SK-N-SH (cell line): Measurements from ENCODE around the gene STRN3. TPM values are rescaled to one million over a fixed set of nuclear protein-coding genes. Genes with fewer than 3 reads are reported as not detected.

Experiments used
- CTCF ChIA-PET: fragments of 300-600, 350-600 bp; formaldehyde crosslinking; extraction: SDS; loops from one replicate; lab custom pipeline; 2021; lab: Yijun Ruan, JAX
- POLR2A ChIA-PET: fragments of 350-600 bp; sonication (Branson Sonifier 250); formaldehyde crosslinking; extraction: SDS; loops from one replicate; lab custom pipeline; 2020; ENCODE audit warnings: antibody characterized with exemption, inconsistent platforms; lab: Yijun Ruan, JAX
- DNase-seq: peaks from one replicate; pipeline ENCODE4 v3.0.0; 2012
- H2AFZ ChIP-seq: fragments of 200-600 bp; sonication (generic); 2 replicates; pipeline ENCODE4 v1.8.1; 2016; ENCODE audit warnings: antibody characterized with exemption, mild to moderate bottlenecking, low read depth
- H3F3A ChIP-seq: fragments of 200-600 bp; sonication (generic); replicated peaks from 2 replicates; pipeline ENCODE3; 2016; ENCODE audit warnings: antibody characterized with exemption, mild to moderate bottlenecking; ENCODE audit not compliant: insufficient read depth
- H3K27ac ChIP-seq, 2 experiments: fragments of 200-500 bp in 1 of 2; fragments of 200-600 bp in 1 of 2; sonication (Bioruptor generic) in 1 of 2; sonication (generic), shearing (Covaris generic) in 1 of 2; 2 replicates each; pipeline versions ENCODE4 v1.5.1 to v1.6.1; 2014 to 2016; ENCODE audit warnings: low read depth in 2 of 2, inconsistent platforms in 1 of 2, low read length in 1 of 2, mild to moderate bottlenecking in 1 of 2, mixed read lengths in 1 of 2
- H3K27me3 ChIP-seq: fragments of 200-600 bp; sonication (generic), shearing (Covaris generic); 2 replicates; pipeline ENCODE4 v1.6.1; 2016; ENCODE audit warnings: mixed run types; ENCODE audit not compliant: insufficient read depth
- H3K36me3 ChIP-seq, 2 experiments: fragments of 200-500 bp in 1 of 2; fragments of 200-600 bp in 1 of 2; sonication (Bioruptor generic) in 1 of 2; sonication (generic) in 1 of 2; replicated peaks in 1 of 2; 2 replicates each; pipeline versions ENCODE3 to v1.5.1; 2014 to 2016; ENCODE audit warnings: low read length in 1 of 2, mild to moderate bottlenecking in 1 of 2; ENCODE audit not compliant: insufficient read depth in 2 of 2, control insufficient read depth in 1 of 2
- H3K4me1 ChIP-seq, 2 experiments: fragments of 200-500 bp in 1 of 2; fragments of 200-600 bp in 1 of 2; sonication (Bioruptor generic) in 1 of 2; sonication (generic), shearing (Covaris generic) in 1 of 2; 2 replicates each; pipeline versions ENCODE4 v1.5.1 to v1.6.1; 2014 to 2016; ENCODE audit warnings: low read depth in 1 of 2, low read length in 1 of 2, mixed run types in 1 of 2; ENCODE audit not compliant: insufficient read depth in 2 of 2, control insufficient read depth in 1 of 2
- H3K4me2 ChIP-seq: fragments of 200-600 bp; sonication (generic), shearing (Covaris generic); 2 replicates; pipeline ENCODE4 v1.6.1; 2017; ENCODE audit warnings: mixed run types
- H3K4me3 ChIP-seq, 2 experiments: fragments of 200-500 bp in 1 of 2; fragments of 200-600 bp in 1 of 2; sonication (Bioruptor generic) in 1 of 2; sonication (generic), shearing (Covaris generic) in 1 of 2; 2 replicates each; pipeline versions ENCODE4 v1.5.1 to v1.8.1; 2014 to 2016; ENCODE audit warnings: low read depth in 2 of 2, inconsistent platforms in 1 of 2, low read length in 1 of 2, mild to moderate bottlenecking in 1 of 2, mixed read lengths in 1 of 2, moderate library complexity in 1 of 2
- H3K79me2 ChIP-seq: fragments of 200-600 bp; sonication (generic); 2 replicates; pipeline ENCODE4 v1.8.1; 2017; ENCODE audit warnings: mild to moderate bottlenecking; ENCODE audit not compliant: insufficient read depth
- H3K9ac ChIP-seq: fragments of 200-600 bp; sonication (generic); 2 replicates; pipeline ENCODE4 v1.6.1; 2017; ENCODE audit warnings: mixed run types
- H3K9me2 ChIP-seq: fragments of 200-600 bp; sonication (generic); 2 replicates; pipeline ENCODE4 v1.6.1; 2017; ENCODE audit warnings: mixed run types
- H3K9me3 ChIP-seq: fragments of 200-600 bp; sonication (generic); 2 replicates; pipeline ENCODE4 v1.6.1; 2017; ENCODE audit warnings: mixed run types, mild to moderate bottlenecking, moderate library complexity
- H4K20me1 ChIP-seq: fragments of 200-600 bp; sonication (generic); 2 replicates; pipeline ENCODE4 v1.6.1; 2017; ENCODE audit warnings: mild to moderate bottlenecking, mixed run types; ENCODE audit not compliant: insufficient read depth
- ELF1 ChIP-seq: IDR thresholded peaks from 2 replicates; pipeline ENCODE4 v1.4.0; 2012
- EZH2phosphoT487 ChIP-seq: fragments of 200-600 bp; sonication (generic); IDR thresholded peaks from 2 replicates; pipeline ENCODE4 v1.6.1; 2017; ENCODE audit warnings: low read depth, mixed run types, mild to moderate bottlenecking, antibody characterized with exemption, moderate library complexity, borderline replicate concordance
- FOSL2 ChIP-seq: IDR thresholded peaks from 2 replicates; pipeline ENCODE4 v1.4.0; 2012; ENCODE audit warnings: low read depth, mild to moderate bottlenecking, moderate library complexity, borderline replicate concordance
- GABPA ChIP-seq: IDR thresholded peaks from 2 replicates; pipeline ENCODE4 v1.4.0; 2012; ENCODE audit warnings: low read depth, mild to moderate bottlenecking
- GATA2 ChIP-seq: sonication (generic); formaldehyde crosslinking; IDR thresholded peaks from 2 replicates; pipeline ENCODE4 v1.5.0; 2020; ENCODE audit warnings: mild to moderate bottlenecking, missing genetic modification reagents
- JUND ChIP-seq: IDR thresholded peaks from 2 replicates; pipeline ENCODE4 v1.4.0; 2012
- MAX ChIP-seq: IDR thresholded peaks from 2 replicates; pipeline ENCODE4 v1.4.0; 2012; ENCODE audit warnings: low read depth
- MXI1 ChIP-seq: IDR thresholded peaks from 2 replicates; pipeline ENCODE4 v1.6.1; 2012; ENCODE audit warnings: mild to moderate bottlenecking, low read depth, low read length, improper control_type of control experiment
- PBX3 ChIP-seq: IDR thresholded peaks from 2 replicates; pipeline ENCODE4; 2012
- RAD21 ChIP-seq: IDR thresholded peaks from 2 replicates; pipeline ENCODE4 v1.6.1; 2012; ENCODE audit warnings: mild to moderate bottlenecking, low read length
- RCOR1 ChIP-seq: fragments of 150-350 bp; IDR thresholded peaks from 2 replicates; pipeline ENCODE4 v1.6.1; 2017; ENCODE audit warnings: antibody characterized with exemption, low read length
- REST ChIP-seq: IDR thresholded peaks from 2 replicates; pipeline ENCODE4 v1.6.1; 2012; ENCODE audit warnings: mild to moderate bottlenecking, low read depth, low read length, moderate library complexity
- SIN3A ChIP-seq: IDR thresholded peaks from 2 replicates; pipeline ENCODE4 v1.6.1; 2012; ENCODE audit warnings: low read depth, mild to moderate bottlenecking, low read length, moderate library complexity, borderline replicate concordance
- SMC3 ChIP-seq: IDR thresholded peaks from 2 replicates; pipeline ENCODE4 v1.6.1; 2012; ENCODE audit warnings: low read depth, low read length, improper control_type of control experiment
- USF1 ChIP-seq: IDR thresholded peaks from 2 replicates; pipeline ENCODE4 v1.4.0; 2012; ENCODE audit warnings: low read depth, borderline replicate concordance
- USF2 ChIP-seq: fragments of 150-350 bp; IDR thresholded peaks from 2 replicates; pipeline ENCODE4 v1.6.1; 2017; ENCODE audit warnings: antibody characterized with exemption, low read length, low read depth, borderline replicate concordance
- WGBS: methylation state at CpG from one replicate; pipeline ENCODE4 v1.1.6; 2017; ENCODE audit warnings: low lambda C conversion rate; 5-methylcytosine and 5-hydroxymethylcytosine counted together
- polyA plus RNA-seq, 3 experiments: library from polyadenylated mRNA; depleted of rRNA; stranded (reverse); fragments of >200 nt; gene quantifications; 2 replicates each; pipeline ENCODE4 v1.2.3, GENCODE V29; 2012

The STRN3 gene
- polyA plus RNA-seq, 1 of the 3 experiments (the other 2 are of a cell fraction), result 7.2 TPM

- Histone ChIP-seq H3K4me3 (no peak overlapping the region), H3K9me3 (0 out of 2 replicates have a peak, but pooled peaks cover 3% of the 10 kb centered on the region), H3K27ac (no peak overlapping the region), H3K4me2 (no peak overlapping the region), H4K20me1 (peaks cover 80% of the 10 kb centered on the region), H3K36me3 (peaks cover 0 to 30% of the 10 kb centered on the region in 2 experiments), H3K9ac (no peak overlapping the region), H3F3A (peaks cover 3% of the 10 kb centered on the region), H3K79me2 (peaks cover 100% of the 10 kb centered on the region), H3K4me1 (no peaks in the 10 kb centered on the region), H3K27me3 (no peaks in the 10 kb centered on the region), H3K9me2 (no peaks in the 10 kb centered on the region), H2AFZ (no peak overlapping the region)
- CTCF ChIA-PET, result no interaction called here
- POLR2A ChIA-PET, result no interaction called here
- WGBS, result 97% methylated on average over 5 of the region's 5 CpGs
- TF ChIP-seq USF1 (no peak), RAD21 (no peak), MXI1 (no peak), EZH2phosphoT487 (no peak), SIN3A (no peak), ELF1 (no peak), JUND (no peak), FOSL2 (no peak), PBX3 (no peak), RCOR1 (no peak), MAX (no peak), REST (no peak)
- no peak for DNase-seq
Measured at GRCh38 chr14:30961330-30961729, 64.8 kb downstream of the STRN3 start.

- Histone ChIP-seq H3K4me1 (no peaks in the 10 kb centered on the region), H3K9me3 (no peaks in the 10 kb centered on the region), H4K20me1 (peaks cover 73% of the 10 kb centered on the region), H3K27ac (no peak overlapping the region), H3F3A (peaks cover 9% of the 10 kb centered on the region), H3K27me3 (no peaks in the 10 kb centered on the region), H3K4me2 (no peak overlapping the region), H3K36me3 (peaks cover 7 to 30% of the 10 kb centered on the region in 2 experiments), H3K9me2 (no peaks in the 10 kb centered on the region), H2AFZ (no peak overlapping the region), H3K9ac (no peak overlapping the region), H3K79me2 (peaks cover 98% of the 10 kb centered on the region), H3K4me3 (no peak overlapping the region)
- DNase-seq, result no peak
- ChIA-PET CTCF (interaction anchor here (1.4 kb wide), 1 partner anchor 25 kb away, joined by 3 read pairs; no protein-coding TSS in a partner anchor), POLR2A (no interaction called here)
- WGBS, result 100% methylated on average over 3 of the region's 3 CpGs
- no peak for TF ChIP-seq PBX3
- TF ChIP-seq USF2, result no peak
- no peak for TF ChIP-seq SMC3
- no peak for TF ChIP-seq GABPA
- TF ChIP-seq GATA2 (CRISPR knock-in tag), result no peak
Measured at GRCh38 chr14:30960216-30960615, 66.0 kb downstream of the STRN3 start.
